H1 (cell line): Measurements from ENCODE around the gene ARMH4. TPM values are rescaled to one million over a fixed set of nuclear protein-coding genes. Genes with fewer than 3 reads are reported as not detected.

ENCODE experiments used
- CTCF ChIA-PET: fragments of 300-600 bp; sonication (Branson Sonifier 250); formaldehyde crosslinking; loops from one replicate; lab custom pipeline; 2021; ENCODE audit not compliant: partially characterized antibody; lab: Charles Lee
- POLR2A ChIA-PET: fragments of 300-600 bp; sonication (Branson Sonifier 250); formaldehyde crosslinking; loops from one replicate; lab custom pipeline; 2021; ENCODE audit warnings: inconsistent platforms; ENCODE audit not compliant: partially characterized antibody; lab: Charles Lee
- DNase-seq, 2 experiments: peaks; one replicate each; pipeline versions ENCODE4 v3.0.0 to v3.0.0-alpha.2; 2010 to 2022; ENCODE audit warnings: low spot score in 2 of 2, low read depth in 1 of 2, mixed read lengths in 1 of 2
- FAIRE-seq: peaks from 2 replicates; lab custom pipeline; 2011; peaks lifted over from hg19 to GRCh38; lab: Jason Lieb, UNC
- H2AFZ ChIP-seq: 2 replicates; pipeline ENCODE4 v1.8.1; 2012; ENCODE audit warnings: low read length, inconsistent platforms
- H2AK5ac ChIP-seq: 2 replicates; pipeline ENCODE4 v1.6.1; 2013; ENCODE audit warnings: low read depth, low read length
- H2BK120ac ChIP-seq: replicated peaks from 2 replicates; pipeline ENCODE3; 2013; ENCODE audit warnings: low read depth, low read length, inconsistent platforms
- H2BK12ac ChIP-seq: 2 replicates; pipeline ENCODE4 v1.6.1; 2013; ENCODE audit warnings: low read depth, low read length
- H2BK15ac ChIP-seq: 2 replicates; pipeline ENCODE4 v1.6.1; 2013; ENCODE audit warnings: low read length
- H2BK20ac ChIP-seq: 2 replicates; pipeline ENCODE4 v1.6.1; 2013; ENCODE audit warnings: low read length
- H2BK5ac ChIP-seq: 2 replicates; pipeline ENCODE4 v1.6.1; 2013; ENCODE audit warnings: low read depth, low read length
- H3K14ac ChIP-seq: 2 replicates; pipeline ENCODE4 v1.6.1; 2013; ENCODE audit warnings: inconsistent platforms; ENCODE audit not compliant: insufficient read length
- H3K18ac ChIP-seq: 2 replicates; pipeline ENCODE4 v1.6.1; 2013; ENCODE audit warnings: low read length; ENCODE audit errors: extremely low read depth
- H3K23ac ChIP-seq: 2 replicates; pipeline ENCODE4 v1.6.1; 2013; ENCODE audit warnings: inconsistent platforms; ENCODE audit not compliant: insufficient read length
- H3K23me2 ChIP-seq: 2 replicates; pipeline ENCODE4 v1.6.1; 2013; ENCODE audit warnings: low read depth, low read length
- H3K27ac ChIP-seq: 2 replicates; pipeline ENCODE4 v1.6.1; 2011; ENCODE audit warnings: low read depth, low read length, inconsistent platforms
- H3K27me3 ChIP-seq, 4 experiments: replicated peaks in 1 of 4; 1 replicate in 1 of 4; 2 replicates in 3 of 4; pipeline versions ENCODE4 v1.6.1 to v1.8.1; 2011 to 2013; ENCODE audit warnings: low read length in 3 of 4, mild to moderate bottlenecking in 3 of 4, inconsistent platforms in 2 of 4, mixed read lengths in 2 of 4, moderate library complexity in 1 of 4; ENCODE audit not compliant: control insufficient read depth in 3 of 4, insufficient read depth in 3 of 4; ENCODE audit errors: extremely low read depth in 1 of 4
- H3K36me3 ChIP-seq, 4 experiments: 2 replicates each; pipeline versions ENCODE4 v1.6.1 to v1.8.1; 2011 to 2013; ENCODE audit warnings: mild to moderate bottlenecking in 4 of 4, low read length in 3 of 4, moderate library complexity in 2 of 4, control low read depth in 1 of 4, inconsistent platforms in 1 of 4; ENCODE audit not compliant: insufficient read depth in 4 of 4, control insufficient read depth in 2 of 4
- H3K4ac ChIP-seq: replicated peaks from 2 replicates; pipeline ENCODE3; 2013; ENCODE audit warnings: low read length, low read depth, mixed read lengths, inconsistent platforms; ENCODE audit not compliant: insufficient read length
- H3K4me1 ChIP-seq, 4 experiments: replicated peaks in 1 of 4; 1 replicate in 1 of 4; 2 replicates in 3 of 4; pipeline versions ENCODE4 v1.6.1 to v1.8.1; 2011 to 2013; ENCODE audit warnings: low read length in 3 of 4, inconsistent platforms in 2 of 4, mixed read lengths in 1 of 4; ENCODE audit not compliant: insufficient read depth in 4 of 4, control insufficient read depth in 3 of 4
- H3K4me2 ChIP-seq, 2 experiments: 2 replicates each; pipeline versions ENCODE4 v1.6.1 to v1.8.1; 2011 to 2013; ENCODE audit warnings: low read depth in 2 of 2, low read length in 2 of 2, control low read depth in 1 of 2, inconsistent platforms in 1 of 2, mild to moderate bottlenecking in 1 of 2; ENCODE audit not compliant: insufficient read depth in 1 of 2
- H3K4me3 ChIP-seq, 4 experiments: fragments of 200-600, 300-600 bp in 1 of 4; sonication (generic), shearing (Covaris generic), sonication (Bioruptor Twin) in 1 of 4; 2 replicates each; pipeline versions ENCODE4 v1.5.1 to v1.8.1; 2011 to 2016; ENCODE audit warnings: low read length in 4 of 4, low read depth in 3 of 4, control low read depth in 2 of 4, inconsistent platforms in 2 of 4, mild to moderate bottlenecking in 2 of 4, mixed read lengths in 1 of 4, moderate library complexity in 1 of 4; ENCODE audit not compliant: insufficient read depth in 2 of 4; ENCODE audit errors: extremely low read depth in 1 of 4
- H3K56ac ChIP-seq: replicated peaks from 2 replicates; pipeline ENCODE3; 2013; ENCODE audit warnings: low read depth, mild to moderate bottlenecking, mixed read lengths, low read length, inconsistent platforms; ENCODE audit not compliant: insufficient read length
- H3K79me1 ChIP-seq: 2 replicates; pipeline ENCODE4 v1.6.1; 2013; ENCODE audit warnings: low read depth, low read length, control low read depth
- H3K79me2 ChIP-seq, 2 experiments: 2 replicates each; pipeline versions ENCODE4 v1.6.1 to v1.8.1; 2012 to 2013; ENCODE audit warnings: low read length in 2 of 2, mild to moderate bottlenecking in 2 of 2, inconsistent platforms in 1 of 2; ENCODE audit not compliant: insufficient read depth in 2 of 2, control insufficient read depth in 1 of 2
- H3K9ac ChIP-seq, 4 experiments: replicated peaks in 1 of 4; 1 replicate in 1 of 4; 2 replicates in 3 of 4; pipeline versions ENCODE4 v1.6.1 to v1.8.1; 2011 to 2013; ENCODE audit warnings: low read depth in 3 of 4, low read length in 3 of 4, control low read depth in 2 of 4, mild to moderate bottlenecking in 2 of 4, moderate library complexity in 2 of 4, inconsistent platforms in 1 of 4; ENCODE audit errors: extremely low read depth in 1 of 4
- H3K9me3 ChIP-seq, 2 experiments: 2 replicates each; pipeline versions ENCODE4 v1.6.1 to v1.8.1; 2012 to 2013; ENCODE audit warnings: mild to moderate bottlenecking in 2 of 2, moderate library complexity in 2 of 2, control low read depth in 1 of 2, inconsistent platforms in 1 of 2, low read depth in 1 of 2, low read length in 1 of 2, mixed read lengths in 1 of 2; ENCODE audit not compliant: insufficient read depth in 2 of 2
- H4K20me1 ChIP-seq, 2 experiments: replicated peaks in 1 of 2; 2 replicates each; pipeline versions ENCODE3 to v1.8.1; 2011 to 2013; ENCODE audit warnings: inconsistent platforms in 2 of 2, low read length in 2 of 2, mild to moderate bottlenecking in 1 of 2; ENCODE audit not compliant: insufficient read depth in 2 of 2, control insufficient read depth in 1 of 2
- H4K5ac ChIP-seq: 2 replicates; pipeline ENCODE4 v1.6.1; 2013; ENCODE audit warnings: low read length, low read depth, mixed read lengths, inconsistent platforms; ENCODE audit not compliant: insufficient read length
- H4K8ac ChIP-seq: 2 replicates; pipeline ENCODE4 v1.8.0; 2013; ENCODE audit warnings: mild to moderate bottlenecking, moderate library complexity, low read length, inconsistent platforms; ENCODE audit not compliant: insufficient read depth; ENCODE audit errors: extremely low read depth
- H4K91ac ChIP-seq: replicated peaks from 2 replicates; pipeline ENCODE3; 2013; ENCODE audit warnings: low read length, mixed read lengths, inconsistent platforms; ENCODE audit not compliant: insufficient read length
- EGR1 ChIP-seq: IDR thresholded peaks from 2 replicates; pipeline ENCODE4 v1.6.1; 2011; ENCODE audit warnings: low read depth, low read length, borderline replicate concordance
- EP300 ChIP-seq, 2 experiments: IDR thresholded peaks; 1 replicate in 1 of 2; 2 replicates in 1 of 2; pipeline ENCODE4 v1.6.1; 2011 to 2012; ENCODE audit warnings: low read depth in 2 of 2, low read length in 2 of 2, mild to moderate bottlenecking in 2 of 2, borderline replicate concordance in 1 of 2, inconsistent platforms in 1 of 2, moderate library complexity in 1 of 2
- RBBP5 ChIP-seq: IDR thresholded peaks from 2 replicates; pipeline ENCODE4 v1.7.1; 2012; ENCODE audit warnings: low read depth, mild to moderate bottlenecking, inconsistent platforms, low read length, moderate library complexity, borderline replicate concordance
- SIN3A ChIP-seq, 2 experiments: IDR thresholded peaks in 1 of 2; conservative IDR thresholded peaks in 1 of 2; 2 replicates each; pipeline ENCODE4 v1.6.1; 2011 to 2012; ENCODE audit warnings: low read length in 2 of 2, improper control_type of control experiment in 1 of 2, low read depth in 1 of 2, mild to moderate bottlenecking in 1 of 2
- TBP ChIP-seq: IDR thresholded peaks from 2 replicates; pipeline ENCODE4 v1.6.1; 2011; ENCODE audit warnings: low read depth, low read length, improper control_type of control experiment
- WGBS, 2 experiments: shearing (Covaris generic) in 1 of 2; methylation state at CpG; one replicate each; pipeline versions ENCODE4 v1.1.6 to v1.1.7; 2013 to 2015; ENCODE audit warnings: low lambda C conversion rate in 2 of 2, mixed read lengths in 2 of 2, inconsistent platforms in 1 of 2, low coverage in 1 of 2, missing lambda C conversion rate in 1 of 2; ENCODE audit not compliant: insufficient replicate concordance in 2 of 2, insufficient coverage in 1 of 2, insufficient read length in 1 of 2; ENCODE audit errors: extremely low coverage in 1 of 2, missing lambda C conversion rate in 1 of 2; 5-methylcytosine and 5-hydroxymethylcytosine counted together
- long read RNA-seq, 2 experiments: library from RNA in 1 of 2; library from capped mRNA in 1 of 2; stranded (forward); transcript quantifications; one replicate each; pipeline ENCODE4 v2.0.0, GENCODE V29; 2021; ENCODE audit warnings: inconsistent platforms in 1 of 2
- polyA minus RNA-seq, 3 experiments: library from RNA; depleted of rRNA, polyadenylated mRNA; stranded (reverse); fragments of >200 nt; gene quantifications; 1 replicate in 2 of 3; 2 replicates in 1 of 3; pipeline ENCODE4 v1.2.3, GENCODE V29; 2011
- polyA plus RNA-seq, 7 experiments: library from polyadenylated mRNA; depleted of rRNA in 3 of 7; stranded (reverse) in 5 of 7; unstranded in 2 of 7; fragments of >200 nt in 5 of 7; fragments of 200-250 nt in 2 of 7; gene quantifications; 1 replicate in 5 of 7; 2 replicates in 1 of 7; 4 replicates in 1 of 7; pipeline versions ENCODE4 v1.2.1 to v1.2.3, GENCODE V29; 2011 to 2013; ENCODE audit warnings: missing spikeins in 2 of 7, mixed read lengths in 2 of 7
- total RNA-seq: library from RNA; stranded (reverse); fragmentation: NEBNext Ultra II Directional; extraction: Animal tissue kit (Norgen Biotek cat#: 25700); gene quantifications from 2 replicates; pipeline ENCODE4 v1.2.1, GENCODE V29; 2021

Gene ARMH4
- 24.8 and 25.4 TPM in 2 replicates for total RNA-seq
- 6.4 and 7.1 TPM in 2 replicates for polyA plus RNA-seq (2011; rRNA removed)
- 7.9 TPM for polyA plus RNA-seq (2011; cell fraction: cytosol; rRNA removed)
- polyA plus RNA-seq (2011; cell fraction: nucleus; rRNA removed) = 16.3 TPM
- 11.9 to 15.6 TPM (median 15.2 TPM) in 4 replicates for polyA plus RNA-seq (2012, experiment 1 of 2)
- 1.8 TPM for polyA plus RNA-seq (2012, experiment 2 of 2)
- polyA plus RNA-seq (2013, experiment 1 of 2) = 22.0 TPM
- polyA plus RNA-seq (2013, experiment 2 of 2) = 24.6 TPM
- polyA minus RNA-seq (2011; rRNA and poly(A)+ RNA removed) = 31.7 and 40.6 TPM in 2 replicates
- 9.1 TPM for polyA minus RNA-seq (2011; cell fraction: cytosol; rRNA and poly(A)+ RNA removed)
- 70.2 TPM for polyA minus RNA-seq (2011; cell fraction: nucleus; rRNA and poly(A)+ RNA removed)
- long read RNA-seq, experiment 1, full-length matches to known transcripts = 1 of 15 reads
- long read RNA-seq, experiment 1, partial matches to known transcripts = 8 of 15 reads
- long read RNA-seq, experiment 1, other reads (novel, unspliced or antisense) = 6 of 15 reads
- long read RNA-seq, experiment 2, partial matches to known transcripts = 2 of 5 reads
- long read RNA-seq, experiment 2, other reads (novel, unspliced or antisense) = 3 of 5 reads

- Histone ChIP-seq H3K23ac (no peak within 1 kb of the TSS), H3K56ac (peak within 1 kb of the TSS; percentile 13), H2AFZ (peak within 1 kb of the TSS; percentile 97), H3K27ac (no peak within 1 kb of the TSS), H4K5ac (no peak within 1 kb of the TSS), H2AK5ac (no peak within 1 kb of the TSS), H3K79me2 (peaks cover 0 to 6% of the 10 kb centered on the region in 2 experiments; a peak in 1 of 4 replicates), H4K20me1 (no peaks in the 10 kb centered on the region), H2BK12ac (no peak within 1 kb of the TSS; the same call in 1 of the 2 replicates), H3K18ac (peak within 1 kb of the TSS; percentile 55), H3K23me2 (peaks cover 14% of the 10 kb centered on the region), H3K27me3 (peaks cover 0 to 16% (median 11%) of the 10 kb centered on the region in 4 experiments; a peak in 6 of 7 replicates), H2BK5ac (peak within 1 kb of the TSS; percentile 54; the same call in 1 of the 2 replicates), H2BK15ac (no peak within 1 kb of the TSS), H3K4me1 (peaks cover 2 to 19% (median 8%) of the 10 kb centered on the region in 4 experiments; a peak in 6 of 7 replicates), H4K8ac (peak within 1 kb of the TSS; percentile 66; the same call in 1 of the 2 replicates), H3K14ac (no peak within 1 kb of the TSS), H3K9me3 (no peaks in the 10 kb centered on the region), H3K36me3 (no peaks in the 10 kb centered on the region), H3K79me1 (no peaks in the 10 kb centered on the region), H3K4me2 (peak within 1 kb of the TSS; percentile 97 to 99), H2BK20ac (no peak within 1 kb of the TSS), H4K91ac (no peak within 1 kb of the TSS), H3K4ac (no peak within 1 kb of the TSS), H2BK120ac (no peak within 1 kb of the TSS), H3K4me3 (peak within 1 kb of the TSS; percentile 70 to 92 (median 74)), H3K9ac (peak within 1 kb of the TSS; percentile 46 to 91 (median 58))
- ChIA-PET CTCF (interaction anchor here (0.7 to 3.4 kb wide), 6 partner anchors 9 to 665 kb away, joined by 3 to 19 read pairs (median 7); no protein-coding TSS in a partner anchor), POLR2A (interaction anchor here (1.4 kb wide), 2 partner anchors 9 to 146 kb away, joined by 3 read pairs; partner anchors contain the start of gene ARID4A)
- DNase-seq (peak; percentile 59 to 86), FAIRE-seq (no peak)
- 4% methylated on average over 54 of the region's 70 CpGs; no CpG with 5 or more reads in 1 of the 2 experiments for WGBS, 2 experiments
- TF ChIP-seq EGR1 (peak; percentile 96), SIN3A (conservative IDR thresholded peaks at IDR 0.05 in 1 of 2, IDR thresholded peaks at IDR 0.05 in 1 of 2; ENCODE audit: low read depth in 1 of 2, low read length in 2 of 2) (peak; percentile 21 to 58; a peak in 2 of 4 replicates), EP300 (IDR thresholded peaks at IDR 0.05; ENCODE audit: borderline replicate concordance in 1 of 2, low read depth in 2 of 2, low read length in 2 of 2) (peak in 1 of 2 experiments; percentile 62; a peak in 1 of 3 replicates), TBP (0 out of 2 replicates have a peak, but pooled peaks have one; percentile 5), RBBP5 (0 out of 2 replicates have a peak, but pooled peaks have one; percentile 79)
Measured at GRCh38 chr14:58152014-58152857, at the start of gene ARMH4. ARMH4 (minus strand) TSS chr14:58152213; CDS start chr14:58139358, 12,855 bp downstream.
